Suprapubic skin (tissue), 4 donors: ENCODE measurements around the gene TMEM214. TPM values are rescaled to one million over a fixed set of nuclear protein-coding genes. Genes with fewer than 3 reads are reported as not detected.

Experiments
- DNase-seq, 2 donors: peaks; one replicate each; pipeline ENCODE4 v3.0.0-alpha.2; 2019; ENCODE audit warnings: low spot score in 2 of 2
- H3K27ac ChIP-seq: fragments of 200-600 bp; sonication (generic); one replicate; pipeline ENCODE4 v1.5.1; 2019
- H3K27me3 ChIP-seq: fragments of 200-600 bp; sonication (generic); one replicate; pipeline ENCODE4 v1.5.1; 2019
- H3K36me3 ChIP-seq: fragments of 200-600 bp; sonication (generic); one replicate; pipeline ENCODE4 v1.5.1; 2019
- H3K4me1 ChIP-seq: fragments of 200-600 bp; sonication (generic); one replicate; pipeline ENCODE4 v1.5.1; 2019
- H3K4me3 ChIP-seq: fragments of 200-600 bp; sonication (generic); one replicate; pipeline ENCODE4 v1.5.1; 2019; ENCODE audit warnings: mild to moderate bottlenecking
- H3K9me3 ChIP-seq: fragments of 200-600 bp; sonication (generic); one replicate; pipeline ENCODE4 v1.5.1; 2019
- EP300 ChIP-seq: sonication (generic); formaldehyde crosslinking; IDR thresholded peaks from one replicate; pipeline ENCODE4 v1.6.1; 2017; ENCODE audit warnings: antibody characterized with exemption
- POLR2A ChIP-seq, 2 donors: fragments of 450-650 bp; IDR thresholded peaks; one replicate each; pipeline ENCODE4 v1.6.1; 2017; ENCODE audit warnings: antibody characterized with exemption in 2 of 2, mild to moderate bottlenecking in 2 of 2, moderate library complexity in 2 of 2
- POLR2AphosphoS5 ChIP-seq, 3 donors: sonication (generic); formaldehyde crosslinking; IDR thresholded peaks; one replicate each; pipeline ENCODE4 v1.6.1; 2017; ENCODE audit warnings: antibody characterized with exemption in 3 of 3
- WGBS: methylation state at CpG from one replicate; pipeline ENCODE4 v1.1.5; 2018; 5-methylcytosine and 5-hydroxymethylcytosine counted together
- total RNA-seq, 4 donors: library from RNA; depleted of rRNA; stranded (reverse); fragments of >200 nt; gene quantifications; one replicate each; pipeline ENCODE4 v1.1.0, GENCODE V29; 2016
- TF ChIP-seq, protein P1 (sequence below), 2 donors: fragments of 200-600 bp in 1 of 2; fragments of 450-650 bp in 1 of 2; sonication (generic) in 1 of 2; IDR thresholded peaks; one replicate each; pipeline ENCODE4 v1.5.1; 2016 to 2019; ENCODE audit warnings: antibody characterized with exemption in 2 of 2, mild to moderate bottlenecking in 1 of 2, moderate library complexity in 1 of 2

The TMEM214 gene, protein sequence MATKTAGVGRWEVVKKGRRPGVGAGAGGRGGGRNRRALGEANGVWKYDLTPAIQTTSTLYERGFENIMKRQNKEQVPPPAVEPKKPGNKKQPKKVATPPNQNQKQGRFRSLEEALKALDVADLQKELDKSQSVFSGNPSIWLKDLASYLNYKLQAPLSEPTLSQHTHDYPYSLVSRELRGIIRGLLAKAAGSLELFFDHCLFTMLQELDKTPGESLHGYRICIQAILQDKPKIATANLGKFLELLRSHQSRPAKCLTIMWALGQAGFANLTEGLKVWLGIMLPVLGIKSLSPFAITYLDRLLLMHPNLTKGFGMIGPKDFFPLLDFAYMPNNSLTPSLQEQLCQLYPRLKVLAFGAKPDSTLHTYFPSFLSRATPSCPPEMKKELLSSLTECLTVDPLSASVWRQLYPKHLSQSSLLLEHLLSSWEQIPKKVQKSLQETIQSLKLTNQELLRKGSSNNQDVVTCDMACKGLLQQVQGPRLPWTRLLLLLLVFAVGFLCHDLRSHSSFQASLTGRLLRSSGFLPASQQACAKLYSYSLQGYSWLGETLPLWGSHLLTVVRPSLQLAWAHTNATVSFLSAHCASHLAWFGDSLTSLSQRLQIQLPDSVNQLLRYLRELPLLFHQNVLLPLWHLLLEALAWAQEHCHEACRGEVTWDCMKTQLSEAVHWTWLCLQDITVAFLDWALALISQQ
- total RNA-seq, result 10 to 100 TPM; 39.2 to 56.3 (median 44.7) TPM

DNA sequence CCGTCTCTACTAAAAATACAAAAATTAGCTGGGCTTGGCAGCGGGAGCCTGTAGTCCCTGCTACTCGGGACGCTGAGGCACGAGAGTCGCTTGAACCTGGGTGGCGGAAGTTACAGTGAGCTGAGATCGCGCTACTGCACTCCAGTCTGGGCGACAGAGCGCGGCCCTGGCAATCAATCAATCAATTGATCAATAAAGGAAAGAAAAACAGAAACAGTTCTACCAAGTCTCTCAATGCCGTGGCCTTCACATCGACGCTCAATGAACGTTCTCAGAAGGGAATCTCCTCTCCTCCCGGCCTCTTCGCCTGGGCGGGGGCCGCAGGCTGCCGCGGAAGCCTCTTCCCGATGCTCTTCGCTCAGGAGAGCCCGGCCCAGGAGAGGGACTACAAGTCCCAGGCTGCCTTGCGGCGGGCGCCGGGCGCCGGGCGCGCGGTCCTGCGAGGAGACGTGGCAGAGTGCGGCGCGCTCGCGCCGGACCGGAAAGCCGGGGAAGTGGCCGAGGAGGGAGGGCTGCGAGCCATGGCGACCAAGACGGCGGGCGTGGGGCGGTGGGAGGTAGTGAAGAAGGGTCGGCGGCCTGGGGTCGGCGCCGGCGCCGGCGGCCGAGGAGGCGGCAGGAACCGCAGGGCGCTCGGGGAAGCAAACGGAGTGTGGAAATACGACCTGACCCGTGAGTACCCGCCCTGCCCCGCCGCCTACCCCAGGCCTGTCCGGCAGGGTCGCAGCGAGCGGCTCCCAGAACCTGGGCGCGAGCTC lies at the start of gene TMEM214:
TSS of gene TMEM214 (plus strand) at position 471 of the 758 bp plus-strand sequence. CDS start at position 522, 51 bp downstream.
- TF ChIP-seq EP300, result no peak
- TF ChIP-seq POLR2A (IDR thresholded peaks at IDR 0.05), result peak; percentile 56 to 59
- TF ChIP-seq POLR2AphosphoS5 (IDR thresholded peaks at IDR 0.05), result peak in 2 of 3 donors; percentile 16 to 18
- TF ChIP-seq, protein P1, sequence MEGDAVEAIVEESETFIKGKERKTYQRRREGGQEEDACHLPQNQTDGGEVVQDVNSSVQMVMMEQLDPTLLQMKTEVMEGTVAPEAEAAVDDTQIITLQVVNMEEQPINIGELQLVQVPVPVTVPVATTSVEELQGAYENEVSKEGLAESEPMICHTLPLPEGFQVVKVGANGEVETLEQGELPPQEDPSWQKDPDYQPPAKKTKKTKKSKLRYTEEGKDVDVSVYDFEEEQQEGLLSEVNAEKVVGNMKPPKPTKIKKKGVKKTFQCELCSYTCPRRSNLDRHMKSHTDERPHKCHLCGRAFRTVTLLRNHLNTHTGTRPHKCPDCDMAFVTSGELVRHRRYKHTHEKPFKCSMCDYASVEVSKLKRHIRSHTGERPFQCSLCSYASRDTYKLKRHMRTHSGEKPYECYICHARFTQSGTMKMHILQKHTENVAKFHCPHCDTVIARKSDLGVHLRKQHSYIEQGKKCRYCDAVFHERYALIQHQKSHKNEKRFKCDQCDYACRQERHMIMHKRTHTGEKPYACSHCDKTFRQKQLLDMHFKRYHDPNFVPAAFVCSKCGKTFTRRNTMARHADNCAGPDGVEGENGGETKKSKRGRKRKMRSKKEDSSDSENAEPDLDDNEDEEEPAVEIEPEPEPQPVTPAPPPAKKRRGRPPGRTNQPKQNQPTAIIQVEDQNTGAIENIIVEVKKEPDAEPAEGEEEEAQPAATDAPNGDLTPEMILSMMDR (IDR thresholded peaks at IDR 0.05), result peak in 1 of 2 donors; percentile 10
- Histone ChIP-seq H3K4me1 (peaks cover 25% of the 10 kb centered on the region), H3K36me3 (peaks cover 35% of the 10 kb centered on the region), H3K27ac (peak within 1 kb of the TSS; percentile 72), H3K4me3 (peak within 1 kb of the TSS; percentile 65), H3K27me3 (no peaks in the 10 kb centered on the region), H3K9me3 (no peaks in the 10 kb centered on the region)
- DNase-seq, result peak; percentile 90 to 94
- WGBS, result under 1% methylated on average over 48 of the region's 76 CpGs

DNA sequence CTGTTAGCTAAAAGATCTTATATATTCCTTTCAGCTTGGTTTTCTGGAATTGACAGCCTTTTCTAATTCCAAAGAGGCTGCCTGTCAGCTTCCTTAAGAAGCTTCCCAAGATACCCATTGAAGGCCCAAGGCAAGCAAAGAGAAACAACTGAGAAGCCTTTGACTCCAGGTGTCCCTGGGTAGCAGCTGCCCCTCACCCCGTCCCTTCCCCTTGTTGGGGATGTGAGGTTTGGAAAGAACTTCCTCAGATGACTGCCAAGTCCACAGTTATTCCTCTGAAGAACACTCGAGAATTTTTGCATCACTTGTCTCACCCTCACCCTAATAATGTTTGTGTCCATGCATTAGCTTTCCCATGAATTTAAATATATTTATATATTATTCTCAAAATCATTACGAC lies 49.0 kb upstream of the TMEM214 start:
- WGBS, result 72% methylated on average over 3 of the region's 3 CpGs
- Histone ChIP-seq H3K9me3 (no peaks in the 10 kb centered on the region), H3K4me1 (peaks cover 13% of the 10 kb centered on the region), H3K36me3 (no peaks in the 10 kb centered on the region), H3K4me3 (no peak overlapping the region), H3K27me3 (no peaks in the 10 kb centered on the region), H3K27ac (no peak overlapping the region)
- TF ChIP-seq, protein P1 (IDR thresholded peaks at IDR 0.05), result no peak
- TF ChIP-seq EP300 (no peak), POLR2A (IDR thresholded peaks at IDR 0.05) (no peak), POLR2AphosphoS5 (IDR thresholded peaks at IDR 0.05) (no peak)
- DNase-seq, result no peak

DNA sequence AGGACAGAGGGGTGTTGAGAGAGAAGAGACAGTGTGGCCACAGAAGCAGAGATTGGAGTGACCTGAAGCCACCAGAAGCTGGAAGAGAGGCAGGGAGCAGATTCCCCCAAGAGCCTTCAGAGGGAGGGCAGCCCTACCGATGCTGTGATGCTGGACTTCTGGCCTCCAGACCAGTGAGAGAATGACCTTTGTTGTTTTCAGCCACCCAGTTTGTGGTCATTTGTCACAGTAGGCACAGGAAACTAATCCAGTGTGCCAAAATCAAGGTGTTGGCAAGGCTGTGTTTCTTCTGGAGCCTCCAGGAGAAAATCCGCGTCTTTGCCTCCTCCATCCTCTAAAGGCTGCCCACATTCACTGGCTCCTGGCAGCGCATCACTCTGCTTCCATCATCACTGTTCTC lies 47.0 kb upstream of the TMEM214 start:
- Histone ChIP-seq H3K36me3 (no peaks in the 10 kb centered on the region), H3K9me3 (no peaks in the 10 kb centered on the region), H3K4me3 (no peak overlapping the region), H3K4me1 (peaks cover 13% of the 10 kb centered on the region), H3K27ac (no peak overlapping the region), H3K27me3 (no peaks in the 10 kb centered on the region)
- no peak for DNase-seq
- TF ChIP-seq POLR2A (IDR thresholded peaks at IDR 0.05), result no peak
- no peak for TF ChIP-seq EP300
- 92% methylated on average over 4 of the region's 4 CpGs for WGBS

DNA sequence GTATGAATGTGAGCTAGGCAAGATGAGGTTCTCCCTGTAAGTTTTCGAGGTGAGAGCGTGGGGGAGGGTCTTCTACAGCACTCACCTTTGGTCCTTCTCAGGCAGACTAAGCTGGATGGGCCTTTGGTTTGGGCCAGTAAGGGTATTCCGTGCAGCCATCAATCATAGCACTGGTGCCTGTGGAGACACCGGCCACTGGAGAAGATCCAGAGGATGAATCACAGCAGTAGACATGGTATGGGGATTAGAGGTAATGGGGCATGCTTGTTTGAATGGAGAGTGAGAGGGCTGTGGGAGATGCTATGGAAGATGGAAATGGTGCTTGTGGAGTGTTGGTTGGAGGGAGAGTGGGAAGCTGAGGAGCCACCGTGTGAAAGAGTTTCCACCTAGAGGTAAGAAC lies 46.2 kb upstream of the TMEM214 start:
- TF ChIP-seq POLR2AphosphoS5 (IDR thresholded peaks at IDR 0.05), result no peak
- TF ChIP-seq EP300, result no peak
- TF ChIP-seq, protein P1 (IDR thresholded peaks at IDR 0.05), result no peak
- TF ChIP-seq POLR2A (IDR thresholded peaks at IDR 0.05), result no peak
- Histone ChIP-seq H3K27ac (no peak overlapping the region), H3K9me3 (no peaks in the 10 kb centered on the region), H3K36me3 (no peaks in the 10 kb centered on the region), H3K4me3 (no peak overlapping the region), H3K27me3 (no peaks in the 10 kb centered on the region), H3K4me1 (peaks cover 13% of the 10 kb centered on the region)
- no peak for DNase-seq
- 82% methylated on average over 5 of the region's 5 CpGs for WGBS

DNA sequence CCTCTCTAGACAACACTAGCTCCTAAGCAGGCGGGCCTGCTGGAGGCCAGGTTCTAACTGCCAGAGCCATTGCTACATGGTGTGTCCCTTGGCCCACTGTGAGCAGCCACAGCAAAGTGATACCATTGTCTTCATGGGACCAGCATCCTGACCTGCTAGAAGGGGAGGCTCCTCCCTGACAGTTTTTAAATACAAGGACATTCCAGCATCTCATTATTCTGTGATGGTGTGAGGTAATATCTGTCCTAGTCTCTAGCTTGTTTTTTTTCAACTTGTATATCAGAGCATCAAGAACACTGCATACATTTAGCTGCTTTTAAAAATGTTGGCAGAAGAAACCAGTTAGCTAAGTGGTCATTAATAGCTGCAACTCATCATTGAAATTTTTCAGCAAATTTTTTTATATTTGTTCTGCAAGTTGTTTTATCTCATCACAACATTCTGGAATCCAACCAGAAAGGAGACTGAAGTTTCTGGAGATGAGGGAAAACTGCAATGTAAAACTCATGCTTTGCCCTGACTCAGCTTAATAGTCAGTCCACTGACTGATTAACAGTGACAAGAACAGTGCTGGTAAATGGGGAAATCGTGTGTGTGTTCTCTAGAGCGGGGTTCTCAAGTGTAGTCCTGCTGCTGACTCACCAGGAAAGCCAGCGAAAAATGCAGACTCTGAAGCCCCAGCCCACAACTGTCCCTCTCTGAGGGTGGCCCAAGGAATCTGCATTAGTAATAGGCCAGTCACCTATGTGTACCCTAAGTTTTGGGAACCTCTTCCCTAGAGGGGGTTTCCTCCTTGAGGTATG lies 44.5 kb upstream of the TMEM214 start:
- 84% methylated on average over 4 of the region's 4 CpGs for WGBS
- TF ChIP-seq POLR2A (IDR thresholded peaks at IDR 0.05), result no peak

More for the DNA sequence above, 44.5 kb upstream of the TMEM214 start:
- Histone ChIP-seq H3K36me3 (no peaks in the 10 kb centered on the region), H3K9me3 (no peaks in the 10 kb centered on the region), H3K4me1 (no peaks in the 10 kb centered on the region), H3K4me3 (no peak overlapping the region), H3K27me3 (no peaks in the 10 kb centered on the region), H3K27ac (no peak overlapping the region)
- DNase-seq, result no peak
